Measurements from ENCODE around the gene CALN1. TPM values are rescaled to one million over a fixed set of nuclear protein-coding genes. Genes with fewer than 3 reads are reported as not detected.

The CALN1 gene
- total RNA-seq, 1 donor: 22.1 TPM

Small RNA genes lying within 50 kb of the gene (small RNA-seq; reads per million reads assigned to genes)
- not detected for gene AC005011.1
- gene RNA5SP232: not detected

All from hematopoietic multipotent progenitor cell (in vitro differentiated cells).